Parathyroid adenoma (tissue), 2 donors: ENCODE data around the gene WDR44.
A peak's percentile ranks its signal among the peaks of the same experiment; 100 is the strongest.
"Not testable (repeated sequence)": the region's sequence is repeated elsewhere in the genome, so short reads cannot be mapped to it uniquely, and the experiment has no call there.

Source experiments
- H2AFZ ChIP-seq: fragments of 300-600 bp; sonication (generic); one replicate; pipeline ENCODE4 v1.7.0; 2017; ENCODE audit warnings: antibody characterized with exemption, mild to moderate bottlenecking
- H3K27ac ChIP-seq: fragments of 300-600 bp; sonication (generic); one replicate; pipeline ENCODE4 v1.7.0; 2017
- H3K27me3 ChIP-seq: fragments of 300-600 bp; sonication (generic); one replicate; pipeline ENCODE4 v1.7.0; 2017; ENCODE audit warnings: low read length; ENCODE audit not compliant: control insufficient read depth, insufficient read depth
- H3K36me3 ChIP-seq: fragments of 300-600 bp; sonication (generic); one replicate; pipeline ENCODE4 v1.7.0; 2017; ENCODE audit warnings: low read length; ENCODE audit not compliant: control insufficient read depth, insufficient read depth
- H3K4me1 ChIP-seq: fragments of 300-600 bp; sonication (generic); one replicate; pipeline ENCODE4 v1.7.0; 2017; ENCODE audit warnings: control low read depth
- H3K4me2 ChIP-seq: fragments of 300-600 bp; sonication (generic); one replicate; pipeline ENCODE4 v1.7.0; 2017; ENCODE audit warnings: low read length
- H3K4me3 ChIP-seq: fragments of 300-600 bp; sonication (generic); one replicate; pipeline ENCODE4 v1.7.0; 2017; ENCODE audit warnings: low read depth, low read length
- H3K79me2 ChIP-seq: fragments of 300-600 bp; sonication (generic); one replicate; pipeline ENCODE4 v1.7.0; 2017; ENCODE audit warnings: control low read depth
- H3K9ac ChIP-seq: fragments of 300-600 bp; sonication (generic); one replicate; pipeline ENCODE4 v1.7.0; 2017; ENCODE audit warnings: mild to moderate bottlenecking
- H3K9me3 ChIP-seq: fragments of 300-600 bp; sonication (generic); one replicate; pipeline ENCODE4 v1.7.0; 2017; ENCODE audit warnings: low read length; ENCODE audit not compliant: control insufficient read depth
- TF ChIP-seq, protein P1 (sequence below): fragments of 300-600 bp; sonication (generic); IDR thresholded peaks from one replicate; pipeline ENCODE4 v1.7.0; 2017; ENCODE audit warnings: antibody characterized with exemption, mild to moderate bottlenecking
- donor health status: primary hyperparathyroidism.

The WDR44 gene, protein sequence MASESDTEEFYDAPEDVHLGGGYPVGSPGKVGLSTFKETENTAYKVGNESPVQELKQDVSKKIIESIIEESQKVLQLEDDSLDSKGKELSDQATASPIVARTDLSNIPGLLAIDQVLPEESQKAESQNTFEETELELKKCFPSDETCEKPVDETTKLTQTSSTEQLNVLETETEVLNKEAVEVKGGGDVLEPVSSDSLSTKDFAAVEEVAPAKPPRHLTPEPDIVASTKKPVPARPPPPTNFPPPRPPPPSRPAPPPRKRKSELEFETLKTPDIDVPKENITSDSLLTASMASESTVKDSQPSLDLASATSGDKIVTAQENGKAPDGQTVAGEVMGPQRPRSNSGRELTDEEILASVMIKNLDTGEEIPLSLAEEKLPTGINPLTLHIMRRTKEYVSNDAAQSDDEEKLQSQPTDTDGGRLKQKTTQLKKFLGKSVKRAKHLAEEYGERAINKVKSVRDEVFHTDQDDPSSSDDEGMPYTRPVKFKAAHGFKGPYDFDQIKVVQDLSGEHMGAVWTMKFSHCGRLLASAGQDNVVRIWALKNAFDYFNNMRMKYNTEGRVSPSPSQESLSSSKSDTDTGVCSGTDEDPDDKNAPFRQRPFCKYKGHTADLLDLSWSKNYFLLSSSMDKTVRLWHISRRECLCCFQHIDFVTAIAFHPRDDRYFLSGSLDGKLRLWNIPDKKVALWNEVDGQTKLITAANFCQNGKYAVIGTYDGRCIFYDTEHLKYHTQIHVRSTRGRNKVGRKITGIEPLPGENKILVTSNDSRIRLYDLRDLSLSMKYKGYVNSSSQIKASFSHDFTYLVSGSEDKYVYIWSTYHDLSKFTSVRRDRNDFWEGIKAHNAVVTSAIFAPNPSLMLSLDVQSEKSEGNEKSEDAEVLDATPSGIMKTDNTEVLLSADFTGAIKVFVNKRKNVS

DNA sequence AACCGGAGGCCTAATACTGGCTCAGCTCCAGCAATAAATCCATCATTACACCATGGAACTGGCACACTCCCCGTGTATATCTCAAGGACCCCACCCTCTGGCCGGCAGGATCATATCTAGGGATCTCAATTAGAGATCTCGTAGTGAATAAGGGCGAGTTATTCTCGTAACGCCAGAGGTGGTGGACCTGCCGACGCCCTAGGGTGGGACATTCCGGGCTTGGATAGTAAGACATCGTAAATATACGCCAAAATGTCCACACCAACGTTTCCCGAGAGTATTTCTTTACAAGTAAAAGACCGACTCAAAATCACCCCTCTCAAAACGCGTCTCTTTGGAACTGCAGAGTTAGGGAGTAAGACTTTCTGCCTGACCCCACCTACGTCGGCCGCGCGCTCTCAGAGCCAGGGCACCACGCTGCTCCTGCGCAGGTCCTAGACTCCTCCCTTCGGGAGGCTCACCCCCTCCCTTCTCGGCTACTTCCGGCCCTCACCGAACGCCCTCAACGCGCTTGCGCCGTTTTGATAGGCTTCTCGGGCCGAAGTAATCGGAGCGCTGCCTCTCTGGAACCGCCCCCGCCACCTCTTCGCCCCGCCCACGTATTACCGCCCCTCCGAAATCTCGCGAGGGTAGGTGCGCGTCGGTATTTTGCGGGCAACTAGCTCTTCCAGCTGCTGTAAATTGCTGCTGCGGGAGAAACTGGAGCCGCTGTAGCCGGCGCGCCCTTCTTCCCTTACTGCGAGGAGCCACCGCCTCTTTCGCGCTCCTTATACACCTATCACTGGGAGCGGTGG lies at the start of gene WDR44:
WDR44 (plus strand) TSS at position 643 of the 794 bp plus-strand sequence. CDS start 398 bp downstream, outside the sequence.
- Histone ChIP-seq H3K9me3 (no peaks in the 10 kb centered on the region), H3K4me2 (peak within 1 kb of the TSS; percentile 76), H3K36me3 (no peaks in the 10 kb centered on the region), H3K9ac (peak within 1 kb of the TSS; percentile 29), H2AFZ (peak within 1 kb of the TSS; percentile 85), H3K4me1 (peaks cover 6% of the 10 kb centered on the region), H3K27ac (peak within 1 kb of the TSS; percentile 86), H3K4me3 (peak within 1 kb of the TSS; percentile 61), H3K79me2 (no peaks in the 10 kb centered on the region), H3K27me3 (no peaks in the 10 kb centered on the region)
- TF ChIP-seq, protein P1, sequence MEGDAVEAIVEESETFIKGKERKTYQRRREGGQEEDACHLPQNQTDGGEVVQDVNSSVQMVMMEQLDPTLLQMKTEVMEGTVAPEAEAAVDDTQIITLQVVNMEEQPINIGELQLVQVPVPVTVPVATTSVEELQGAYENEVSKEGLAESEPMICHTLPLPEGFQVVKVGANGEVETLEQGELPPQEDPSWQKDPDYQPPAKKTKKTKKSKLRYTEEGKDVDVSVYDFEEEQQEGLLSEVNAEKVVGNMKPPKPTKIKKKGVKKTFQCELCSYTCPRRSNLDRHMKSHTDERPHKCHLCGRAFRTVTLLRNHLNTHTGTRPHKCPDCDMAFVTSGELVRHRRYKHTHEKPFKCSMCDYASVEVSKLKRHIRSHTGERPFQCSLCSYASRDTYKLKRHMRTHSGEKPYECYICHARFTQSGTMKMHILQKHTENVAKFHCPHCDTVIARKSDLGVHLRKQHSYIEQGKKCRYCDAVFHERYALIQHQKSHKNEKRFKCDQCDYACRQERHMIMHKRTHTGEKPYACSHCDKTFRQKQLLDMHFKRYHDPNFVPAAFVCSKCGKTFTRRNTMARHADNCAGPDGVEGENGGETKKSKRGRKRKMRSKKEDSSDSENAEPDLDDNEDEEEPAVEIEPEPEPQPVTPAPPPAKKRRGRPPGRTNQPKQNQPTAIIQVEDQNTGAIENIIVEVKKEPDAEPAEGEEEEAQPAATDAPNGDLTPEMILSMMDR = no peak

DNA sequence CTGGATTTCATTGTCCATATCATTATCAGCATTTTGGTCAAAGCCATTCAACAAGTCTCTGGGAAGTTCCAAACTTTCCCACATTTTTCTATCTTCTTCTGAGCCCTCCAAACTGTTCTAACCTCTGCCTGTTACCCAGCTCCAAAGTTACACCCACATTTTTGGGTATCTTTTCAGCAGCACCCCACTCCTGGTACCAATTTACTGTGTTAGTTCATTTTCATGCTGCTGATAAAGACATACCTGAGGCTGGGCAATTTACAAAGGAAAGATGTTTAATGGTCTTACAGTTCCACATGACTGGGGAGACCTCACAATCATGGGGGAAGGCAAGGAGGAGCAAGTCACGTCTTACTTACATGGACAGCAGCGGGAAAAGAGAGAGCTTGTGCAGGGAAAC lies 40.1 kb upstream of the WDR44 start:
- H3K9ac ChIP-seq, H3K4me2 ChIP-seq, H3K36me3 ChIP-seq, H3K4me3 ChIP-seq, H3K79me2 ChIP-seq, H3K9me3 ChIP-seq, H2AFZ ChIP-seq, H3K4me1 ChIP-seq, H3K27ac ChIP-seq, H3K27me3 ChIP-seq: not testable (repeated sequence)

DNA sequence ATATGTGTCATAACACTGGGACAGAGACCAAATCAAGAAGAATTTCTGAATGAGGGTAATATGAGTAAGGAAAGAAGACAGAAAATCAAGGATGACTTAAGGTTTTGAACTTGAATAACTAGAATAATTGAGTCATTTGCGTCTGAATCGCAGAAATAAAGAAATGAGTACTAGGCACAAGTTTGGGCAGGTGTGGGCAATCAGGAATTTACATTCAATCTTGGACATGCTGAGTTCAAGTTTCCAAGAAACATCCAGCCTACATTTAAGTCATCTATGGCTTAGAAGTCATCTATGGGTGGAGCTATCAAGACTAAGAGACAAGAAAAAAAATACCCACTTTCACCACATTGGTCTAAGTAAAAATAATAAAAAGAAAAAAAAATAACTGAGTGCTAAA lies 30.4 kb upstream of the WDR44 start:
- Histone ChIP-seq H3K36me3 (no peaks in the 10 kb centered on the region), H2AFZ (no peak overlapping the region), H3K27me3 (no peaks in the 10 kb centered on the region), H3K9me3 (no peaks in the 10 kb centered on the region), H3K4me2 (no peak overlapping the region), H3K79me2 (no peaks in the 10 kb centered on the region), H3K9ac (no peak overlapping the region), H3K27ac (no peak overlapping the region), H3K4me3 (no peak overlapping the region), H3K4me1 (no peaks in the 10 kb centered on the region)
- TF ChIP-seq, protein P1 = no peak

DNA sequence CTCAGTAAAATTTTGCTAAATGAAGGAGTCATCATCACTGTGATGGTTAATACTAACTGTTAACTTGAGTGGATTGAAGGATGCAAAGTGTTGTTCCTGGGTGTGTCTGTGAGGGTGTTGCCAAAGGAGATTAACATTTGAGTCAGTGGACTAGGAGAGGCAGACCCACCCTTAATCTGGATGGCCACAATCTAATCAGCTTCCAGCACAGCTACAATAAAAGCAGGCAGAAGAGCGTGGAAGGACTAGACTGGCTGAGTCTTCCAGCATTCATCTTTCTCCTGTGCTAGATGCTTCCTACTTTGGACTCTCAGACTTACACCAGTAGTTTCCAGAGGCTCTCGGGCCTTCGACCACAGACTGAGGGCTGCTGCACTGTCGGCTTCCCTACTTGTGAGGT lies 21.3 kb upstream of the WDR44 start:
- Histone ChIP-seq H2AFZ (no peak overlapping the region), H3K4me3 (no peak overlapping the region)

More for the DNA sequence above, 21.3 kb upstream of the WDR44 start:
- H3K9me3 ChIP-seq = no peaks in the 10 kb centered on the region
- no peaks in the 10 kb centered on the region for H3K79me2 ChIP-seq
- H3K36me3 ChIP-seq = no peaks in the 10 kb centered on the region
- H3K9ac ChIP-seq = no peak overlapping the region
- no peak overlapping the region for H3K4me2 ChIP-seq
- no peak overlapping the region for H3K27ac ChIP-seq
- H3K4me1 ChIP-seq = no peaks in the 10 kb centered on the region
- H3K27me3 ChIP-seq = no peaks in the 10 kb centered on the region
- TF ChIP-seq, protein P1 = no peak
